HepG2 (cell line): ENCODE results near the gene MATR3. TPM values are rescaled to one million over a fixed set of nuclear protein-coding genes. Genes with fewer than 3 reads are reported as not detected.
A peak's percentile ranks its signal among the peaks of the same experiment; 100 is the strongest.

Experiments used
- ATAC-seq: fragments of 200-7000 bp; cut with Tn5 transposase; 3 replicates; pipeline ENCODE4 v1.9.1; 2020; ENCODE audit warnings: mild to moderate bottlenecking, moderate library complexity
- BruUV-seq: library from RNA; stranded (reverse); fragments of 400-500 nt; replicated peaks from 2 replicates; lab custom pipeline; 2021; lab: Mats Ljungman, UMichigan
- CTCF ChIA-PET: fragments of 300-600 bp; formaldehyde crosslinking; extraction: SDS; loops from one replicate; lab custom pipeline; 2021; ENCODE audit warnings: low total read pairs, inconsistent platforms, low intra/inter-chr PET ratio; lab: Yijun Ruan, JAX
- POLR2A ChIA-PET: fragments of 350-600 bp; sonication (Branson Sonifier 250); formaldehyde crosslinking; loops from one replicate; lab custom pipeline; 2020; ENCODE audit warnings: antibody characterized with exemption, inconsistent platforms; lab: Yijun Ruan, JAX
- DNase-seq: peaks from one replicate; pipeline ENCODE4 v3.0.0-alpha.2; 2015; ENCODE audit warnings: low spot score
- FAIRE-seq: peaks from 3 replicates; lab custom pipeline; 2011; peaks lifted over from hg19 to GRCh38; lab: Jason Lieb, UNC
- H2AFZ ChIP-seq: one replicate; pipeline ENCODE4 v1.6.1; 2011; ENCODE audit warnings: low read length, inconsistent platforms
- H3K27ac ChIP-seq: fragments of 300-600 bp; 3 replicates; pipeline ENCODE4 v1.8.0; 2011; ENCODE audit warnings: mixed run types, mild to moderate bottlenecking, mixed read lengths, low read length, inconsistent platforms; ENCODE audit not compliant: insufficient read depth; ENCODE audit errors: extremely low read length
- H3K27me3 ChIP-seq, 2 experiments: fragments of 200-600 bp in 1 of 2; 2 replicates in 1 of 2; 3 replicates in 1 of 2; pipeline versions ENCODE4 v1.6.0 to v1.8.0; 2011; ENCODE audit warnings: low read length in 2 of 2, mild to moderate bottlenecking in 2 of 2, moderate library complexity in 2 of 2, inconsistent platforms in 1 of 2; ENCODE audit not compliant: insufficient read depth in 2 of 2, control insufficient read depth in 1 of 2
- H3K36me3 ChIP-seq, 2 experiments: fragments of 200-600 bp in 1 of 2; replicated peaks in 1 of 2; 2 replicates in 1 of 2; 3 replicates in 1 of 2; pipeline versions ENCODE4 v1.5.1 to v1.8.0; 2011; ENCODE audit warnings: low read length in 2 of 2, inconsistent platforms in 1 of 2; ENCODE audit not compliant: insufficient read depth in 2 of 2, control insufficient read depth in 1 of 2
- H3K4me1 ChIP-seq: 2 replicates; pipeline ENCODE4 v1.5.1; 2012; ENCODE audit warnings: low read length, inconsistent platforms; ENCODE audit not compliant: insufficient read depth
- H3K4me2 ChIP-seq: 2 replicates; pipeline ENCODE4 v1.6.0; 2011; ENCODE audit warnings: low read depth, low read length, inconsistent platforms
- H3K4me3 ChIP-seq, 3 experiments: fragments of 200-600 bp in 1 of 3; sonication (generic), shearing (Covaris generic) in 1 of 3; replicated peaks in 1 of 3; 2 replicates each; pipeline ENCODE4 v1.5.1; 2011 to 2016; ENCODE audit warnings: low read length in 3 of 3, inconsistent platforms in 2 of 3, low read depth in 2 of 3, mild to moderate bottlenecking in 2 of 3, control low read depth in 1 of 3, mixed read lengths in 1 of 3; ENCODE audit not compliant: insufficient read depth in 1 of 3
- H3K79me2 ChIP-seq: one replicate; pipeline ENCODE4 v1.6.1; 2011; ENCODE audit warnings: low read length, inconsistent platforms; ENCODE audit not compliant: insufficient read depth
- H3K9ac ChIP-seq: 2 replicates; pipeline ENCODE4 v1.6.0; 2011; ENCODE audit warnings: mild to moderate bottlenecking, low read depth, low read length, inconsistent platforms; ENCODE audit not compliant: insufficient read depth
- H3K9me3 ChIP-seq: 2 replicates; pipeline ENCODE4 v1.5.1; 2012; ENCODE audit warnings: mild to moderate bottlenecking, low read length
- H4K20me1 ChIP-seq: 2 replicates; pipeline ENCODE4 v1.6.0; 2011; ENCODE audit warnings: inconsistent platforms, mild to moderate bottlenecking, low read length, moderate library complexity; ENCODE audit not compliant: insufficient read depth
- CTCF ChIP-seq: sonication (generic); formaldehyde crosslinking; IDR thresholded peaks from 2 replicates; pipeline ENCODE4 v1.5.0; 2020; ENCODE audit warnings: mild to moderate bottlenecking, missing genetic modification reagents, moderate library complexity
- GATAD1 ChIP-seq: IDR thresholded peaks from 2 replicates; pipeline ENCODE4 v1.6.1; 2016; ENCODE audit warnings: missing genetic modification reagents, missing compliant biosample characterization
- GZF1 ChIP-seq: sonication (generic); formaldehyde crosslinking; IDR thresholded peaks from 2 replicates; pipeline ENCODE4 v1.5.1; 2020; ENCODE audit warnings: mild to moderate bottlenecking, missing genetic modification reagents
- HES4 ChIP-seq: sonication (generic); formaldehyde crosslinking; IDR thresholded peaks from 2 replicates; pipeline ENCODE4 v1.9.0; 2021; ENCODE audit warnings: mild to moderate bottlenecking, missing genetic modification reagents, borderline replicate concordance
- HHEX ChIP-seq: IDR thresholded peaks from 2 replicates; pipeline ENCODE4 v1.6.1; 2016; ENCODE audit warnings: control low read depth
- IKZF4 ChIP-seq: sonication (generic); formaldehyde crosslinking; IDR thresholded peaks from 2 replicates; pipeline ENCODE4 v1.5.1; 2020; ENCODE audit warnings: borderline replicate concordance, mild to moderate bottlenecking, low read depth, missing genetic modification reagents; ENCODE audit errors: not compliant biosample characterization
- KAT8 ChIP-seq: IDR thresholded peaks from 2 replicates; pipeline ENCODE4 v1.6.1; 2016; ENCODE audit warnings: missing genetic modification reagents, missing compliant biosample characterization
- KLF6 ChIP-seq: IDR thresholded peaks from 2 replicates; pipeline ENCODE4 v1.8.0; 2016; ENCODE audit warnings: missing biosample characterization, missing genetic modification reagents
- MIXL1 ChIP-seq: IDR thresholded peaks from 2 replicates; pipeline ENCODE4 v1.6.1; 2016
- MNT ChIP-seq: fragments of 450-650 bp; IDR thresholded peaks from 2 replicates; pipeline ENCODE4 v1.6.1; 2016
- PHF5A ChIP-seq: IDR thresholded peaks from one replicate; pipeline ENCODE4 v1.6.1; 2018; ENCODE audit warnings: low read depth, missing genetic modification reagents; ENCODE audit not compliant: unreplicated experiment
- SALL1 ChIP-seq: sonication (generic); formaldehyde crosslinking; IDR thresholded peaks from 2 replicates; pipeline ENCODE4 v1.8.0; 2022; ENCODE audit warnings: mild to moderate bottlenecking, missing genetic modification reagents
- TCF12 ChIP-seq, 2 experiments: fragments of 450-650 bp in 1 of 2; sonication (generic) in 1 of 2; formaldehyde crosslinking in 1 of 2; IDR thresholded peaks; 2 replicates each; pipeline versions ENCODE4 v1.6.1 to v1.8.0; 2017 to 2022; ENCODE audit warnings: antibody characterized with exemption in 1 of 2, mild to moderate bottlenecking in 1 of 2, missing genetic modification reagents in 1 of 2, moderate library complexity in 1 of 2
- TEAD3 ChIP-seq: optimal IDR thresholded peaks from 2 replicates; pipeline ENCODE3; 2016; ENCODE audit warnings: borderline replicate concordance
- ZNF18 ChIP-seq: sonication (generic); formaldehyde crosslinking; IDR thresholded peaks from 2 replicates; pipeline ENCODE4 v1.8.0; 2022; ENCODE audit warnings: mild to moderate bottlenecking, missing genetic modification reagents; ENCODE audit not compliant: insufficient replicate concordance
- WGBS: methylation state at CpG from one replicate; pipeline ENCODE4 v1.1.6; 2017; ENCODE audit warnings: low lambda C conversion rate; 5-methylcytosine and 5-hydroxymethylcytosine counted together
- in situ Hi-C: cut with HindIII; loops from 2 replicates; pipeline ENCODE4 v1.10.0; 2017; ENCODE audit warnings: low pct_unique_long_range_greater_than_20kb; ENCODE audit not compliant: extremely low pct_ligation_motif_present
- intact Hi-C: fragments of 100-400 bp; cut with micrococcal nuclease; formaldehyde crosslinking; loops from one replicate; pipeline ENCODE4 v1.10.0; 2022; ENCODE audit not compliant: unreplicated experiment
- polyA plus RNA-seq, 8 experiments: library from polyadenylated mRNA; depleted of rRNA in 3 of 8; stranded (reverse) in 7 of 8; unstranded in 1 of 8; fragments of >200 nt; fragmentation: Illumina TruSeq in 4 of 8; extraction: Trizol in 4 of 8; gene quantifications; 2 replicates each; pipeline versions ENCODE4 v1.2.1 to v1.2.3, GENCODE V29; 2011 to 2016; ENCODE audit warnings: low read depth in 4 of 8, missing spikeins in 1 of 8, mixed read lengths in 1 of 8; ENCODE audit not compliant: insufficient read depth in 1 of 8
- total RNA-seq, 5 experiments: library from RNA; depleted of rRNA; stranded (reverse); fragments of >200 nt; fragmentation: Illumina TruSeq; extraction: Trizol; gene quantifications; 2 replicates each; pipeline ENCODE4 v1.2.3, GENCODE V29; 2016; ENCODE audit warnings: low read depth in 1 of 5

MATR3 gene
- total and polyA plus RNA-seq, 2 of the 13 experiments (the other 11 are each of a cell fraction or from before 2014, with no cell fraction given) = 94.2 to 341 TPM

GRCh38 chr5:139272471-139273321 lies 20.8 kb upstream of the MATR3 start (continued):
- TF ChIP-seq MIXL1 (CRISPR knock-in tag) (0 out of 2 replicates have a peak, but pooled peaks have one; percentile 13), SALL1 (CRISPR knock-in tag) (peak; percentile 28; the same call in 1 of the 2 replicates), MNT (peak; percentile 9; the same call in 1 of the 2 replicates), HHEX (CRISPR knock-in tag) (no peak), GATAD1 (CRISPR knock-in tag) (0 out of 2 replicates have a peak, but pooled peaks have one; percentile 21), ZNF18 (CRISPR knock-in tag) (peak; percentile 36), KAT8 (CRISPR knock-in tag) (no peak; the same call in 1 of the 2 replicates), TEAD3 (CRISPR knock-in tag) (peak; percentile 49)
- TF ChIP-seq, all 625 proteins: peak for 19

- in situ Hi-C loops (loop anchor here (25.0 kb wide), 1 partner anchor 311 kb away; no protein-coding TSS in a partner anchor), intact Hi-C loops (no loop called here)
- ChIA-PET POLR2A (interaction anchor here (0.5 to 3.8 kb wide), 12 partner anchors 8 to 808 kb away, joined by 3 to 51 read pairs (median 3); partner anchors contain the start of genes CTNNA1, EGR1, HSPA9 and MATR3), CTCF (no interaction called here)
- Histone ChIP-seq H3K36me3 (peaks cover 3 to 9% of the 10 kb centered on the region in 2 experiments; a peak in 4 of 5 replicates), H3K4me3 (peak overlapping the region; percentile 65 to 96 (median 79)), H3K4me1 (peaks cover 76% of the 10 kb centered on the region), H3K27me3 (no peaks in the 10 kb centered on the region; a peak in 1 of 5 replicates), H3K9ac (peak overlapping the region; percentile 91), H3K27ac (peak overlapping the region; percentile 77), H3K9me3 (no peaks in the 10 kb centered on the region), H2AFZ (no peak overlapping the region), H3K79me2 (peaks cover 51% of the 10 kb centered on the region), H3K4me2 (peak overlapping the region; percentile 99), H4K20me1 (no peaks in the 10 kb centered on the region; the same call in none of the 2 replicates)
- WGBS = 0% methylated on average over 2 of the region's 3 CpGs
- no TSS peak for BruUV-seq
- DNase-seq (peak; percentile 51), FAIRE-seq (no peak), ATAC-seq (peak; percentile 81)
- TF ChIP-seq TCF12 (IDR thresholded peaks at IDR 0.05) (no peak), TCF12 (CRISPR knock-in tag; IDR thresholded peaks at IDR 0.05) (no peak), CTCF (CRISPR knock-in tag) (0 out of 2 replicates have a peak, but pooled peaks have one; percentile 26), GZF1 (CRISPR knock-in tag) (0 out of 2 replicates have a peak, but pooled peaks have one; percentile 59), PHF5A (no peak), HES4 (CRISPR knock-in tag) (0 out of 2 replicates have a peak, but pooled peaks have one; percentile 15), KLF6 (CRISPR knock-in tag) (no peak), IKZF4 (CRISPR knock-in tag) (no peak)
Observed at GRCh38 chr5:139273322-139273571, 20.3 kb upstream of the MATR3 start.
